ENCODE measurements around the gene DEPP1.

DEPP1 gene

GRCh38 chr10:44932517-44933450, 45.8 kb downstream of the DEPP1 start:
- peak; percentile 77 for DNase-seq (ENCODE audit: low read depth)

DNA sequence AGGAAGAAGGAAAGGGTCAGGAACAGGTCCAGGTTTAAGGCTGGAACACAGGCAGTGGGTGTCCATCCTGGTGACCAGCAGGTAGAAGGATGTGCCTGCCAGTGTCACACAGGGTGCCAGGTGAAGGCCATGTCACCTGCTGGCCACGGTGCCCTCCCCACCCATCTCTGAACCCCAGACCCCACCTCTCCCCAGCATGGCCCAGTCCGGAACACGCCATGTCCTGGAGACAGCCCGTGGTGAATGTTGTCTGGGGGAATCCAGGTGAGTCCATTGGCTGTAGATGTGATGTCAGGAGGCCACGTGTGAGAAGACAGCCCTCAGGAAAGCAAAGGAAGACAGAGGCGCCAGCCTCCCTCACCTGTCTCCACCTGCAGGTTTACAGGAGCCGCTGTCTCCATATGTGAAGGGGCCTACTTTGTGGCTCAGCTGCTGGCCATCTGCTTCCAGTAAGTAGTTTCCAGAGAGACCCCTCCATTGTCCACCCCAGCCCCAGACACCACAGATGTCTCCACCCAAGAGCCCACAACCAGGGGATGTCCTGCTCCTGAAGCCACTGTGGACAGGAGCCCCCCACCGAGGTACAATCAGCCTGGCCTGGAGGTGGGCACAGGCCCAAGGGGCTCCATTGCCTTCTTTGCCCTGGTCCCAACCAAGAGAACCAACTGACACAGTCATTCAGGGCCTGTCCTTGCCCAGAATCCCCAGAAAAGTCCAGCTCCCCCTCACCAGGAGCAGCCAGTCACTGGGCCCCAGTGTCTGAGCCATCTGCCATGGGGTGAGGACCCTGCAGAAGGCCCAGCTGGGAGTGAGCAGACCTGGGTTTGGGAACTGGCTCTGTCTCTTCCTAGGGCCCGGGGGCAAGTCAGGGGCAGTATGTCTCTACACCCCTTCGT, 46.7 kb downstream of the DEPP1 start:
- DNase-seq (ENCODE audit: low read depth): no peak

- DNase-seq (ENCODE audit: low read depth): no peak
Measured at GRCh38 chr10:44930904-44931620, 47.5 kb downstream of the DEPP1 start.

GRCh38 chr10:44929356-44930255, 49.0 kb downstream of the DEPP1 start:
- DNase-seq (ENCODE audit: low read depth): no peak

DNA sequence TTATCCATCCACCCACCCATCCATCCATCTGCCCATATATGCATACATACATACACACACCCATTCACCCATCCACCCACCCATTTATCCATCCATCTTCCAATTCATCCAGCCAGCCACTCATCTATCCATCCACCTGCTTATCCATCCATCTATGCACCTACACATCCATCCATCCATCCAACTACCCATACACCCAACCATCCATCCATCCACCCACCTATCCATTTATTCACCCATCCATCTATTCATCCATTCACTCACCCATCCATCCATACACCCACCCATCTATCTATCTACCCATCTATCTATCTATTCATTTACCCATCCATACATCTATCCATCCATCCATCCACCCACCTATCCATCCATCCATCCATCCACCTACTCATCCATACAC, 50.1 kb downstream of the DEPP1 start:
- DNase-seq (ENCODE audit: low read depth): no peak

- no peak for DNase-seq (ENCODE audit: low read depth)
Measured at GRCh38 chr10:44927352-44927751, 51.3 kb downstream of the DEPP1 start.

DNA sequence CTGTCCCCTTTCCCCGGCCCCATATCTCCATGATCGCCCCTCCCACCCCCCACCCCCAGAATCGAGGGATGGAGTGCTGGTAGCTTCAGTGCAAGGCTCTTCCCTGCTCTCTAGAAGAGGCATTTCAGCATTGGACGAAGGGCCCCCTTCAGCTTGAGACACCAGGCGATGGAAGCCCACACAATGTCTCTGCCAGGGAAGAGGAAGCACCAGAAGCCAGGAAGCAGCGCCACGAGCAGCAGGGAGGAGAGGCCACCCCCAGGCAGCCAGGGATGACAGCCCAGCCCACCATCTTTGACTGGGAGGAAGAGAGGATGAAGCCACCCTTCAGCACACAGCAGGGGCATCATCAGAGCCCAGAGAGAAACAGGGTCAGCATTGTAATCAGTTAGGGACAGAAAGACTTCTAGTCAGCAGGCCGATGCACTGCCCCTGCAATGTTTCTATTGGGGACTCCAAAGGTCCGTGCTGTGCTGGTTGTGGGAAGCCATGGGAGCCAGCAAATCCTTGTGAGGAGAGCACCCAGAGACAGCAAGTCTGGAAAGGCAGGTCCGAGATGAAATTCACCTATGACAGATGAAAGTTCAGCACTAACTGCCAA, 51.8 kb downstream of the DEPP1 start:
- no peak for DNase-seq (ENCODE audit: low read depth)

Data from stimulated activated CD8-positive, alpha-beta memory T cell treated with anti-CD3 and anti-CD28 coated beads, Interleukin-15, amount 100 ng/mL, for 1 hour (primary cell).